PC-9 (cell line): Measurements from ENCODE around the gene MCOLN1. TPM values are rescaled to one million over a fixed set of nuclear protein-coding genes. Genes with fewer than 3 reads are reported as not detected.

Experiments used
- BruUV-seq: library from RNA; stranded (reverse); fragments of 400-500 nt; replicated peaks from 2 replicates; lab custom pipeline; 2021; lab: Mats Ljungman, UMichigan
- CTCF ChIA-PET: fragments of 300-600 bp; sonication (Branson Sonifier 250); formaldehyde crosslinking; loops from one replicate; lab custom pipeline; 2022; ENCODE audit warnings: antibody characterized with exemption; lab: Charles Lee
- POLR2A ChIA-PET: fragments of 300-600 bp; sonication (Branson Sonifier 250); formaldehyde crosslinking; loops from one replicate; lab custom pipeline; 2022; ENCODE audit warnings: antibody characterized with exemption; ENCODE audit not compliant: unreplicated experiment; lab: Charles Lee
- DNase-seq, 2 experiments: peaks; one replicate each; pipeline versions ENCODE4 v3.0.0 to v3.0.0-alpha.2; 2015 to 2022; ENCODE audit warnings: mixed read lengths in 1 of 2
- H2AFZ ChIP-seq: fragments of 200-600 bp; sonication (generic); 2 replicates; pipeline ENCODE4 v1.8.1; 2017; ENCODE audit warnings: antibody characterized with exemption
- H3F3A ChIP-seq: fragments of 200-600 bp; sonication (generic); 2 replicates; pipeline ENCODE4 v1.8.1; 2017; ENCODE audit warnings: antibody characterized with exemption, mild to moderate bottlenecking, low read depth; ENCODE audit not compliant: insufficient read depth
- H3K27ac ChIP-seq: fragments of 200-600 bp; sonication (generic); 2 replicates; pipeline ENCODE4 v1.6.1; 2016; ENCODE audit warnings: mixed run types
- H3K27me3 ChIP-seq: fragments of 200-600 bp; sonication (generic); 2 replicates; pipeline ENCODE4 v1.6.1; 2016; ENCODE audit warnings: low read depth, mixed run types; ENCODE audit not compliant: insufficient read depth
- H3K36me3 ChIP-seq: fragments of 200-600 bp; sonication (generic); 2 replicates; pipeline ENCODE4 v1.6.1; 2016; ENCODE audit warnings: low read depth, mixed run types
- H3K4me1 ChIP-seq: fragments of 200-600 bp; sonication (generic); replicated peaks from 2 replicates; pipeline ENCODE4 v1.6.1; 2016; ENCODE audit warnings: mixed run types; ENCODE audit not compliant: insufficient read depth
- H3K4me2 ChIP-seq: fragments of 200-600 bp; sonication (generic); 2 replicates; pipeline ENCODE4 v1.6.1; 2017; ENCODE audit warnings: mixed run types
- H3K4me3 ChIP-seq: fragments of 200-600 bp; sonication (generic); 2 replicates; pipeline ENCODE4 v1.6.1; 2016; ENCODE audit warnings: mixed run types
- H3K79me2 ChIP-seq: fragments of 200-600 bp; sonication (generic); 2 replicates; pipeline ENCODE4 v1.6.1; 2017; ENCODE audit warnings: low read depth, mixed run types
- H3K9me2 ChIP-seq: fragments of 200-600 bp; sonication (generic); 2 replicates; pipeline ENCODE4 v1.8.1; 2017; ENCODE audit warnings: mild to moderate bottlenecking; ENCODE audit not compliant: insufficient read depth
- H3K9me3 ChIP-seq: fragments of 200-600 bp; sonication (generic); 2 replicates; pipeline ENCODE4 v1.8.1; 2016; ENCODE audit warnings: low read depth; ENCODE audit not compliant: insufficient read depth
- H4K20me1 ChIP-seq: fragments of 200-600 bp; sonication (generic); 2 replicates; pipeline ENCODE4 v1.8.1; 2017; ENCODE audit not compliant: insufficient read depth
- CTCF ChIP-seq: fragments of 200-600 bp; sonication (generic); conservative IDR thresholded peaks from 2 replicates; pipeline ENCODE4 v1.6.1; 2017; ENCODE audit warnings: mixed run types, antibody characterized with exemption, mild to moderate bottlenecking, moderate library complexity
- EZH2 ChIP-seq: fragments of 200-600 bp; sonication (generic); IDR thresholded peaks from 2 replicates; pipeline ENCODE4 v1.8.0; 2017; ENCODE audit warnings: antibody characterized with exemption, low read depth
- intact Hi-C: fragments of 100-400 bp; cut with micrococcal nuclease; formaldehyde crosslinking; loops from one replicate; pipeline ENCODE4 v1.10.0; 2022; ENCODE audit not compliant: unreplicated experiment
- total RNA-seq: library from RNA; stranded (reverse); gene quantifications from 2 replicates; pipeline ENCODE4 v1.2.3, GENCODE V29; 2021

MCOLN1 gene
- total RNA-seq, 1 experiment from 2014 or later: 16.0 TPM

- Histone ChIP-seq H3F3A (peaks cover 11% of the 10 kb centered on the region; the same call in 1 of the 2 replicates), H3K27ac (no peak overlapping the region), H4K20me1 (no peaks in the 10 kb centered on the region), H3K4me1 (no peaks in the 10 kb centered on the region), H3K36me3 (no peaks in the 10 kb centered on the region), H3K9me3 (no peaks in the 10 kb centered on the region), H3K79me2 (no peaks in the 10 kb centered on the region), H2AFZ (no peak overlapping the region), H3K27me3 (no peaks in the 10 kb centered on the region), H3K9me2 (no peaks in the 10 kb centered on the region), H3K4me3 (no peak overlapping the region), H3K4me2 (no peak overlapping the region)
- ChIA-PET CTCF (interaction anchor here (0.6 kb wide), 1 partner anchor 156 kb away, joined by 4 read pairs; no protein-coding TSS in a partner anchor), POLR2A (no interaction called here)
- no peak for TF ChIP-seq CTCF
- TF ChIP-seq EZH2: no peak
- BruUV-seq: no TSS peak
- intact Hi-C loops: no loop called here
- no peak for DNase-seq
Observed at GRCh38 chr19:7550169-7550770, 27.8 kb downstream of the MCOLN1 start.

- Histone ChIP-seq H3K27ac (no peak overlapping the region), H3K9me3 (no peaks in the 10 kb centered on the region), H3K4me1 (no peaks in the 10 kb centered on the region), H3K9me2 (no peaks in the 10 kb centered on the region), H3K79me2 (no peaks in the 10 kb centered on the region), H3K27me3 (no peaks in the 10 kb centered on the region), H2AFZ (no peak overlapping the region), H3F3A (peaks cover 11% of the 10 kb centered on the region; the same call in 1 of the 2 replicates), H4K20me1 (no peaks in the 10 kb centered on the region), H3K4me2 (no peak overlapping the region), H3K36me3 (0 out of 2 replicates have a peak, but pooled peaks cover 2% of the 10 kb centered on the region), H3K4me3 (no peak overlapping the region)
- ChIA-PET POLR2A (no interaction called here), CTCF (no interaction called here)
- DNase-seq: no peak
- TF ChIP-seq CTCF (no peak), EZH2 (no peak)
- intact Hi-C loops: no loop called here
- BruUV-seq: no TSS peak
Observed at GRCh38 chr19:7550987-7551761, 28.8 kb downstream of the MCOLN1 start.

- Histone ChIP-seq H3K4me3 (no peak overlapping the region), H3F3A (0 out of 2 replicates have a peak, but pooled peaks cover 5% of the 10 kb centered on the region), H3K4me1 (no peaks in the 10 kb centered on the region), H3K27ac (no peak overlapping the region), H2AFZ (no peak overlapping the region), H3K27me3 (no peaks in the 10 kb centered on the region), H3K9me2 (no peaks in the 10 kb centered on the region), H4K20me1 (no peaks in the 10 kb centered on the region), H3K36me3 (peaks cover 13% of the 10 kb centered on the region; the same call in 1 of the 2 replicates), H3K4me2 (no peak overlapping the region), H3K9me3 (no peaks in the 10 kb centered on the region), H3K79me2 (no peaks in the 10 kb centered on the region)
- CTCF ChIA-PET: interaction anchor here (0.6 kb wide), 1 partner anchor 173 kb away, joined by 6 read pairs; no protein-coding TSS in a partner anchor
- no peak for TF ChIP-seq CTCF
- no peak for TF ChIP-seq EZH2
- BruUV-seq: no TSS peak
- POLR2A ChIA-PET: interaction anchor here (0.6 to 0.7 kb wide), 2 partner anchors 101 to 159 kb away, joined by 3 to 18 read pairs; no protein-coding TSS in a partner anchor
- DNase-seq: no peak
- intact Hi-C loops: no loop called here
Observed at GRCh38 chr19:7552781-7553180, 30.4 kb downstream of the MCOLN1 start.
